GM19467 (cell line): ENCODE data around the gene SSBP4.

Experiments used
- ATAC-seq: cut with Tn5 transposase; IDR thresholded peaks from one replicate; pipeline ENCODE4 v1.9.1; 2021; ENCODE audit warnings: mild to moderate bottlenecking, moderate library complexity; ENCODE audit not compliant: unreplicated experiment

The SSBP4 gene

DNA sequence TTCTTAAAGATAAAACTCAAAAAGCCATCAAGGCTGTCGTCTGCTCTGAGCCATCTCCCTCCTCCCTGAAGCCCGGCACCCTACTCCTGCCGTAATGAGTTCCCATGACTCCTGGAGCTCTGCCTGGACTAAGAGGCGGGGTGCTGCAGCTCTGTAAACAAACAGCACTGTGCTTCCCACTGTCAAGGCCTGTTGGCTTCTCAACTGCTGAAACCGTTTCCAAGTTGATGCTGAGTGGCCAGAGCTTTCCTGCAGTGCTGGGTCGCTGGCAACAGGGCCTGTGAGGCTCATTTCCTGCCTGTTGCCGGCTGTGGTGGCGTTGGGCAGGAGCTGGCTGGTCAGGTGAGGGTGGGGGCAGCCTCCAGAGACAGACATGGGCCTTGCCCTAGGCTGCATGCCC lies 45.4 kb downstream of the SSBP4 start:
- ATAC-seq = no peak

DNA sequence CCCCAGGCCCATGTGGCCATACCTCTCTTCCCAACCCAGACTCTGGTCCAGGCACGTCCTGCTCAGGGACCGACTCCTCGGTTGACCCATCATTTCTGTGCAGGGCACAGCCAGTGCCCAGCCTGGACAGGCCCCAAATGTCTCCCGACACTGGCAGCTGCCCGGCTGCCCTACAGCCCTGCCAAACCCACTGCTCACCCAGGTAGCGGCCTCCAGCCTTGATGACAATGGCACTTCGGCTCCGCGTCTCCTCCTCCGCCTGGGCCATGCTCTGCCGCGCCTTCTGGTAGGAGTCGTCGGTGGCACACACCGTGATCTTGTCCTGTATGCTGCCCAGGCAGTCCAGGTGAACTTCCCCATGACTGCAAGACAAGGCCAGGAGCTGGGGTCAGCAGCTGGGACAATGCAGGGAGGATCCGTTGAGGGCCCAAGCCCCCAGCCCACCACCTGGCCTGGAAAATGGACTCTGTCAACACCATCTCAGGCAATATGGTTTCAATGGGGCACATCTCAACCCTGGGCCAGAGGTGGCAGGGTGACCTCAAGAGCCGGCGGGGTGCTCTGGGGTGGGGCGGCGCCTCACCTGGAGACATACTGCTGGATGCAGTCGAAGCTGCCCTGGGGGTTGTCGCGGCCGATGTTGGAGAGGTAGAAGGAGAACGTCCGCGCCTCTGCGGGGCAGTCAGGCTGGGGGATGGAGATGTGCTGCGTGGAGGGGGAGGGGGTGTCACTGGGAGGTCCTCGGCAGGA lies 46.2 kb downstream of the SSBP4 start:
- no peak for ATAC-seq

DNA sequence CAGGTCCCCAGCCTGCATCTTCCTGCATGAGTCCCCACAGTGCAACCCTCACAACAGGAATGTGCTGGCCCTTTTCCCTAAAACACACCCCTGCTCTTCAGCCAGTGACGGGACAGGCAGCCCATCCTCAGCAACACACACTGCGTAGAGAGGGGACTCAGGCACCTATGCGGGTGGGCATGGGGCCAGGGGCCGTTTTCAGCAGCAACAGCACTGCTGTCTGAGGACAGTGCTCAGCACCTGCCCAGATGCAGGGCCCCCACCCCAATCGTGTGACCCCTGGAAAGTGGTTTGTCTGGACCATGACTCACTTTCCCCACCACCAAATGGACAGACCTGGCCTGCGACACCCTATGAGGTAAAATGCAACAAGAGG lies 46.8 kb downstream of the SSBP4 start:
- ATAC-seq = no peak

DNA sequence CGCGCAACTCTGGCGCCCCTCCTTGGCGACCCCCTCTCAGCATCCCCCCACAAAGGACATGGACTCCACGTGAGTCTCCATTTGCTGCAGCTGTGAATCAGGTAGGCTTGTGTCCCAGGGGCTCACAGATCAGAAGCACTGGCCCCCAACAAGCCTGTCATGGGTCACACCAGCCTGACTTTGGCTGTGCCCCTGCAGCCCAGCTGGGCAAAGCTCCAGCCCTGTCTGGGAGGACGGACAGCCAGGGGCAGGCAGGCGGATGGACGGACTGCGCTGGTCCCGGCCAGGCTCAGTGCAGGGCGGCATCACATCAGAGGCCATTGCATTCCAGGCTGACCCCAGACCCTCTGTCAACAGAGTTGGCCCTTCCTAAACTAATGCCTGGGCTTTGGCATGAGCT lies 47.2 kb downstream of the SSBP4 start:
- ATAC-seq = no peak

DNA sequence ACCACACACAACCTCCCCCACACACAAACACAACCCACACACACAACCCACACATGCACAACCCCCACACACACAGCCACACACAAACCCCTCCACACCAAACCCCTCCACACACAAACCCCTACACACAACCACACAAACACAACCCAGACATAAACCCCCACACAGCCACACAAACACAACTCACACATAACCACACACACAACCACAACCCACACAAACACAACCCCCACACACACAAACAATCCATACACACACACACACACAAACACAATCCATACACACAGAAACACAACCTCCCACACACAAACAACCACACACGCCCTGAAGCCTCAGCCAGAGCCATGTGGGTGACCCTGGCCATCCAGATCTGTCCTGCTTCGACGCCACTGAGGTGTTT lies 48.8 kb downstream of the SSBP4 start:
- ATAC-seq = no peak

DNA sequence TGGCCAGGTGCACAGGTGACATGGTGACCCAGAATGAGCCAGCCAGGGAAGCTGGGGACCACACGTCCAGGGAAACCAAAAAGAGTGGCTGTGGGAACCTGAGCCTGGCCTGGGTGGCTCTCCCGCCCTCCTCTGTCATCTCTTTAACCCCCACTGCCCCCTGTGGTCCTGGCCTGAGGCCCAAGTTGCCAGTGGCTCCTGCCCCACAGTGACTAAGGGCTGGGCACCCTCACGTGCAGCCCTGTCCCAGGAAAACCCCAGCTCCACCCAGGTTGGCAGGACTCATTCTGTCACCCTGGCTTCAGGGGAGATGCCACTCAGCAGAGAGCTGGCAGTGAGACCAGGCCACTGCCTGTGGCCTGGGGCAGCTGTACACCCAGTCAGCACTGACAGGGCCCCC lies 49.3 kb downstream of the SSBP4 start:
- ATAC-seq = no peak

DNA sequence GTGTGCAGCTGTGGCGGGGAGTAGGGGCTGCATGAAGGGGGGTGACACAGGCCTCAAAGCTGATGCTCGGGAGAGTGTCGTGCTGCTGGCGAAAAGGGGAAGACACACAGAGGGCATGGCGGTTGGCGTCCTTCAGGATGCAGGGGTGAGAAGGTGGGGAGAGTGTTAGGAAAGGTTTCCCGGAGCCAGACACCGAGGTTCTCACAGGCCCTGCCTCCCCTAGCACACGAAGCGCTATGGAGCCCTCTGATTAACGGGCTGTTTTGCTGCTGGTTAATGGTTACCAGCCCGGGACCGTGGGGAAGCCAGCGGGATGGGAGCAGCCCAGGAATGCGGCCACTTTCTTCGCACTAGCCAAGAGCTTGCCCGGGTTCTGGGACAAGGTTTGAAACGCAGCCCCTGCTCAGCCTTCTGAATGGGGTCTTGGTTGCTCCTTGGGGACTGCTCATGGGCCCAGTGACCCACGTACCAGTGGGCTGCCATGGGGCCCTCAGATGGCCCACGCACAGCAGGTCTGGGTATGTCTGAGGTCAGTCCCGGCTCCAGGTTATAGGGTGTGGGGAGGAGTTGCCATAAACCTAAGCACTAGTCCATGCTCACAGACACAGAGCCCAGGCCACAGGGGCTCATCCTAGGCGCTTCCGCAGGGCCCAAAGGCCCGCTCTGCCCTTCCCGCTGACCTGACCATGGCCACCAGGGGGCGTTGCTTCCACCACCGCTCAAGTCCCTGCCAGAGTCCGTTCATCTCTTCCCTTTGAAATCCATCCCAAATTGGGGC lies 50.1 kb downstream of the SSBP4 start:
- ATAC-seq = no peak

DNA sequence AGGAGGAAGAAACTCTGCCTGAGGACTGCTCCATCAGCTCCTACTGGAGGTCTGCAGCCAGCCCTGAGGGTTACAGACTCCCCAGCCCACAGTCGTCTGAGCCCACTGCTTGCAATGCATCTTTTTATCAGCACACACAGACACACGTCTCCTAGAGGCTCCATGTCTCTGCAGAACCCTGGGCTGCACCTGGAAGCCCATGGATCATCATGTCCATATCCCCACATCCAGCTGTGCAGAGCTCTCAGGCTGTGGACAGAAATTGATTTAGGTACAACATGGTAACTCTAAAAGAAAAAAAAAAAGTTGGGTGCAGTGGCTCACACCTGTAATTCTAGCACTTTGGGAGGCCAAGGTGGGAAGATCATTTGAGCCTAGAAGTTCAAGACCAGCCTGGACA lies 51.6 kb downstream of the SSBP4 start:
- no peak for ATAC-seq

DNA sequence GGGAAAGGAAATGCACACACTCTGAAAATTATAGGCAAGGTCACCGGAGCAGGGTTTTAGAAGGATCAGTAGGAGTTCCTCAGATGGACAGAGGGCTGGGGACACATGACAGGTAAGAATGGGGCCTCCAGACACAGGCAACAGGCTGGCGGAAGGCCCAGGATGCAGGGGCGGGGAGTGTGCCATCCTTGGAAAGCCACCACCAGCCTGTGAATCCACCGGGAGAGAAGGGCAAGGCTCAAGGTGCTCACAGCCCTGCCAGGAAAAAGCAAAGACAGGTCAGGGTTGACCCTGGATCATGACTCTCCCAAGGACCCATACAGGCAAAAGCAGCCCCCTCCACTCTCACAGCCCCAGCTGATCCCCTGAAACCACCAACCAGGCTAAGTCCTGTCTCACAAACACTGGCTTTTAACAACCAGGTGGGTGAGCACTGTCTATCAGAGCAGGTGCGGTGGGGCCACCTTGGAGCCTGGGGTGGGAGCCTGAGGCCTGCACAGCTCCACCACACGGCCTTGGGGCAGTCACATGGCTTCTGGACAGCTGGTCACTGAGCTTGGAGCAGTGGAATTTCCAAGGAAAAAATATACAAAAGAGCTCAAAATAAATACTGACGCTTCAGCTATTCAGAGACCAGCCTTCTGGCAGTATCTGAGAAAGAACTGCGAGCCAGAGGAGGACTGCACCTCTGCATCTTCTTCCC lies 54.0 kb downstream of the SSBP4 start:
- no peak for ATAC-seq

DNA sequence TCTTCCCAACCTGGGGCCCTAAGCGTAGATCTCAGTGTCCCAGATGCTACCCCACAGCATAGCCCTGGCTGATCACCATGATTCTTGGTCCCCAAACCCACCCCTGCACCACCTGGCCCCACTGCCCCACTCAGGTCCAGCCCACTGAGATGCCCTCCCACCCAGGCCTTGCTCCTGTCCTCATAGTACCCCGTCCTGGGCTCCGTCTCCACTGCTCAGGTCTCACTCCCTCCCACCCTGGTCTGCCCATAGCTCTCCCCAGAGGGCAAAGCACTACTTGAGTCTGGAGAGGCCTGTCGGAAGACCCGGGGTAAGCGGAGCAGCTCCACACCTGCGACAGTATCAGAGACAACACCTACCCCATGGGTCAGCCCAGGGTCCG lies 54.5 kb downstream of the SSBP4 start:
- ATAC-seq = no peak

DNA sequence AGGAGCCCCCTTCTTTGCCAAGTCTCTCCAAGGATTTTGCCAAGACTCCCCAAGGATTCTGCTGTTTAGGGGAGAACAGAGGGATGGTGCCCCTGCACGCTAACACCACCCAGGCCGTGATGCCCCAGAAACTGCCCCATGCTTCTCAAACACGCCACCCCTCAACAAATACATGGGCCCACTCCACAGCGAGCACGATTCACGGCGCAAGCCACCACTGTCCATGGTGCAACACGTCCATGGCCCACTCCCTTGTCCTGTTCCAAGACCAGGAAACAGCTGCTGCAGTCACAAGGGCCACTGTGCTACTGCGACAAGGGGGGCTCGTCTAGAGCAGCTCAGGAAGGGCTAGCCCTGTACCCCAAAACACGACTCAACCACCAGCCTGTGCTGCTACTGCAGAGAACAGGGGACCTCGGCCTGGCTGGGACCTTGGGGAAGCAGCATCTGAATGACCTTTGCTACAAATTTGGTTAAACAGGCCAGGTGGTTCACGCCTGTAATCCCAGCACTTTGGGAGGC lies 55.2 kb downstream of the SSBP4 start:
- ATAC-seq = no peak

DNA sequence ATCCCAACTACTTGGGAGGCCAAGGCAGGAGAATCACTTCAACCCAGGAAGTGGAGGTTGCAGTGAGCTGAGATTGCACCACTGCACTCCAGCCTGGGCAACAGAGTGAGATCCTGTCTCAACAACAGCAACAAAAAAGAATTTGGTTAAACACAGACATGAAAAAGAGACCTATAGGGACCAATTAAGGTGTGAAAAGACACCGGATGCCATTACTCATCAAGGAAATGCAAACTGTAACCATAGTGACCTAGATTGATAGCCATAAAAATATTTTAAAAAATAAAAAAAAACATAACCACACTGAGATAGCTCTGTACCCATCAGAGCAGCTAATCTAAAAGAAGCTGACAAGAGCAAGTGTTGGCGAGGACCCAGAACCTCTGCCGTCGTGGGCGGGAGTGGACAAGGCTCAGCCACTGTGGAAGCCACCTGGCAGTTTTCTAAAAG lies 55.8 kb downstream of the SSBP4 start:
- no peak for ATAC-seq

DNA sequence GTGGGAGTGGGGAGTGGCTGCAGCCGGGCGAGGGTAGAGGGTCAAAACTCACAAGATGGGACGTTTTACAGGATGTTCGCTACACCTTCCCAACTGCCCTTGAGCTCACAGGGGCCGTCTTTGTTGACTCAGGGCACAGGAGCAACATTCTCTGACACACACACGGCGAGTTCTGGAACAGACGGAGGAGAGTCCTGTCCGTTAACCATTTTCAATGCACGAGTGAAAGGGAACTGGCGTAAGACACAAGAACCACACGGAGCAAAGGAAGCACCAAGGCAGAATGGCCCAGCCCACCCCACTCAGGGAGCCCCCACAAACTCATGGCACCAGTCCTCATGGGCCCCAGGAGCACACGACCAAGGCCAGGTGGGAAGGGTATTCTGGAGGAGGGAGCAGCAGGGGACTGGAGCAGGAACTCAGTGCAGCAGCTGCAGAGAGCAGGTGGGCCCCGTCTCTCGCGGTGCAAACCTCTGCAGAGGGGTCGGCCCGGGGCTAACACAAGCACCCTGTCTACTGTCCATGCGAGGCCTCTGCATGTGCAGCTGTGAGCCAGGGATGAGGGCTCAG lies 56.6 kb downstream of the SSBP4 start:
- ATAC-seq = no peak

DNA sequence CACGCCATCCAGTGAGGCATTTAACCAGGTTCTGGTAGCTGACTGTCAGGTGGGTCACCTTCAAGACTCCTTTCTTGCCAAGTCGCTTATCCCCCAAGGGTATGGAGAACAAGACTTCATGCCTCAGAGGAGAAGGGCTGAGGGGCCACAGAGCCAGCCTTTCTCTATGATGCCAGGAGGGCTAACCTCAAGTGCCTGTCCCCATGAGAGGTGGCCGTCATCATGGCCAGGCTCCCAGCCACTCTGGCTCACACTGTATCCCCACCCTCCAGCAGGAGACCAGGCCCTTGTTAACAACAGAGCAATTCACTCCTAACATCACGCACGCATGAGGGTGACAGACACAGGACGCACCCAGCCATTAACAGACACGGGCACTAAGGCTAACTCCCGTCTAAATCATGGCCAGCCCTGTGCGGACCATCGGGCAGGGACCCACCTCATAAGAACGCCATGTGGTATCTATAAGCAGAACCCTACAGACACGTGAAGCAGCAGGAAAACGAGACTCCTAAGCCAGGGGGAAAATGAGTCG lies 57.4 kb downstream of the SSBP4 start:
- no peak for ATAC-seq

DNA sequence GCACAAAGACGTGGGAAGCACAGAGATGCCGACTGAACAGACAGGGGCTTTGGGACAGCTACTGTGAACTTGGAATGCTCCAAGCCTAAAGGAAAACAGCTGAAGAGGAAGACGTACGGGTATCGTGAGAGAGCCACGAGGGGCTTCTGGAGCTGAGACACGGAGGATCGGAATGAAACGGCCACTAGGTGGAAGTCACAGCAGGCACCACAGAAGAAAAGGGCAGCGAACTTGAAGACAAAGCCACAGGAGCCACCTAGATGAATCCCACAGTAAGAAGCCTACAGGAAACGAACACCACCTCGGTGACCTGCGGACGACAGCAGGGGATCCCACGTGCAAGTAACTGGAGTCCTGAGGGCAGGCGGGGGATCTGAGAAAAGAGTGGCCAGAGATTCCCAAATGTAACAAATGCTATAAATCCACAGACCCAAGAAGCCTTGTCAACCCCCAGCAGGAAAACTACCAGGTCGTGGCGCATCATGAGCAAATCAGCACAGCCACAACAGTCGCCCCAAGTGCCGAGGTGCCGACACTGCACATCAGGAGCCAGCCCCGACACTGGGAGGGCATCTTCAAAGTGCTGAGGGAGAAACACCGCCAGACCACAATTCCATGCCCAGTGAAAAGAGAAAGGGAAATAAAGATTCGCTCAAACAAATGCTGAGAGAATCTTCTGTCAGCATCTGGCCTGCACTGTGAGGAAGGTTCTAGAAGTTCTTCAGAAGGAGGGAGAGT lies 58.0 kb downstream of the SSBP4 start:
- ATAC-seq = no peak

DNA sequence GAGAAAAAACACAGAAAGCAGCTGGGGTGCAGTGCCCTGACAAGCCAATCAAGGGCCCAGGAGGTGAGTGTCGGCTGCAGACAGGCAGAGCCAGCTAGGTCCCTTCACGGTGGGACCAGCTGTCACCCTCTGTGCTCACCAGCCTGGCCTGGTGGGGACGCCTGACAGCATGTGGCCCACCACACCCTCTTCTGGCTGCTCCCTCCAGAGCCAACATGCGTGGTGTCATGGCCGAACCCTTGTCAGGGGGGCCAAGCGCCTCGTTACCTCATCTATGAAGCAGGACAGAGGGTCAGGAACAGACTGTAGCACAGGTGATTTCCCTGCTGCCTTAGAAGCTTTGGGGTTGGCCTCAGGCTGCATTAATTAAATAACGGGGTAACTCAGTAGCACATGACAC lies 58.8 kb downstream of the SSBP4 start:
- no peak for ATAC-seq

DNA sequence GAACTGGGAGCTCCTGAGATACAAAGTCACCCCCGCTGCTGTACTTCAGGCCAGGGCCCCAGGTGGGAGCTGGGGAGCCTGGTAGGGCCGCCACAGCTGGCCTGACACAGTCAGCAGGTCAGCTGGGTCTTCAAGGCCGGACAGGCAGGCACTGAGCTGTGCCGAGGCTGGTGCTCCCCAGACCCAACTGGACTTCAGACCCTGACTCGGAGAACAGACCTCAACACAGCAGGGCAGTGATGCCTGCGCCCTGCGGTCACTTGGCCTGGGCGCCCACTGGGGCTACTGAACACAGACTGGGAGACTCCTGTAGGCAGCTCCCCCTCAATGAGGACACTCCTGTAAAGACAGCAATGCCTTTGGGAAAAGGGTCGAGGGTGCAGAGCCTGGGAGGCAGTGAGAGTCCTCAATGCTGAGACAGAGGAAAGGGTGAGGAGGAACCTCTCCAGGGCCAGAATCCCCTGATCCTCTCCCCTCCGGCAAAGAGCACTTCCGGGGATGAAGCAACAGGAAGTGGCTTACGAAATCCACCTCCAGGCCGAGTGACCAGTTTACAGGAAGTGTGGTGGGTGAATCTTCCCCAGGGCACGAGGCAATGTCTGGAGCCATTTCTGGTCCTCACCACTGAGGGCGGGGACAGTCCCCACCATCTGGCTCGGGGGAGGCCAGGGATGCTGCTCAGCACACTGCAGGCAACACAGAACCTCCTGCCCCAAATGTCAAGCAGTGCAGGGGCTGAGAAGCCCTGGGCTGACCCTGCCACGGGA lies 59.5 kb downstream of the SSBP4 start:
- ATAC-seq = peak; percentile 62

DNA sequence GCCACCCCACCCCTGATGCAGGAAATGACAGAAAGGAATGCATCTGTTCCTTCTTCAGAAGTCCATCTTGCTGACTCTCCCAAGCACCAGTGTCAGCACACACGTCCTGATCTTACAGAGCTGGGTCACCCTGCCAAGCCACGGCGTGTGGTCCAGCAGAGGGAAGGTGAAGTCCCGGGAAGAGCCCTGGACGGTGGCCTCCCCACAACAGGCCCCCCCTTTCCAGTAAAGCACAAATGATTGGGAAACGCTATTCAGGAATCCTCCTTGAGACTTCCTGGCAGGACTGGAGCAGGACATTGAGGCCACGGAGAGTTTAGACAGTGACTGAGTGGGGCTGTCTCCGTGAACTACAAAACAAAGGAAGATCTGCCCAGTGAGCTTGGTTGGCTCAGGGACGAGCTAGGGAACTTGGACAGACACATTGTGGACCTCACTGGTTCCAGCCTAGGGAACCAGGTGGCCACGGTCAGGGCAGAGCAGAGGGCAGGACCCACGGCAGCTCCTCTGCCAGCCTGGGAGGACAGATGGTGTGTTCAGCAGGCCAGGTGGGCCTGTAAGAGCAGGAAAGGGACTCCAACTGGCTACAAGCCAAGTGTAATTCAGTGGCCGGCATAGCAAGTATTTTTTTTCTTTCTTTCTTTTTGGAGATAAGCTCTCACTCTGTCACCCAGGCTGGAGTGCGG lies 61.0 kb downstream of the SSBP4 start:
- no peak for ATAC-seq
